Transverse colon (tissue), 4 donors: ENCODE results near the gene RHOC.

Source experiments
- EP300 ChIP-seq: sonication (generic); formaldehyde crosslinking; IDR thresholded peaks from one replicate; pipeline ENCODE4 v1.6.1; 2017; ENCODE audit warnings: antibody characterized with exemption, low read depth
- POLR2A ChIP-seq: fragments of 450-650 bp; IDR thresholded peaks from one replicate; pipeline ENCODE4 v1.6.1; 2016; ENCODE audit warnings: antibody characterized with exemption, mild to moderate bottlenecking, moderate library complexity
- POLR2AphosphoS5 ChIP-seq, 3 donors: sonication (generic); formaldehyde crosslinking; IDR thresholded peaks; one replicate each; pipeline ENCODE4 v1.6.1; 2016; ENCODE audit warnings: antibody characterized with exemption in 3 of 3
- TF ChIP-seq, protein P1 (sequence below), 5 experiments: fragments of 200-600 bp in 3 of 5; fragments of 450-650 bp in 2 of 5; sonication (generic) in 3 of 5; IDR thresholded peaks; 1 replicate in 2 of 5; 2 replicates in 3 of 5; pipeline ENCODE4 v1.5.1; 2016 to 2017; ENCODE audit warnings: antibody characterized with exemption in 5 of 5, inconsistent platforms in 3 of 5, mild to moderate bottlenecking in 2 of 5, moderate library complexity in 1 of 5

DNA sequence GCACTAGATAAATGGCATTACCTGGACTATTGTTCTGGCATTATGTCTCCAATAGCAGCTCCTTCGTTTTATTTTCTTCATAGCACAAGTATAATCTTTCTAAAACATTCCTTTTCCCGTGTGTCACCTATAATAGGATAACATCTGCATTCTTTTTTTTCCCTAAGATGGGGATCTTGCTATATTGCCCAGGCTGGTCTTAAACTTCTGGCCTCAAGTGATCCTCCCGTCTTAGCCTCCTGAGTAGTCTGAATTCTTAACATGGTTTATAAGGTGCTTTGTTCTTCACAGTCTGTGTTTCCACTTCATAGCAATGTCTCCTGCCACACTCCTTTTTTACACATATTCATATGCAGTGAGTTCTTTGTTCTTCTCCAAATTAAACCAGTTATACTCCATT lies 41.1 kb downstream of the RHOC start:
- TF ChIP-seq, protein P1, sequence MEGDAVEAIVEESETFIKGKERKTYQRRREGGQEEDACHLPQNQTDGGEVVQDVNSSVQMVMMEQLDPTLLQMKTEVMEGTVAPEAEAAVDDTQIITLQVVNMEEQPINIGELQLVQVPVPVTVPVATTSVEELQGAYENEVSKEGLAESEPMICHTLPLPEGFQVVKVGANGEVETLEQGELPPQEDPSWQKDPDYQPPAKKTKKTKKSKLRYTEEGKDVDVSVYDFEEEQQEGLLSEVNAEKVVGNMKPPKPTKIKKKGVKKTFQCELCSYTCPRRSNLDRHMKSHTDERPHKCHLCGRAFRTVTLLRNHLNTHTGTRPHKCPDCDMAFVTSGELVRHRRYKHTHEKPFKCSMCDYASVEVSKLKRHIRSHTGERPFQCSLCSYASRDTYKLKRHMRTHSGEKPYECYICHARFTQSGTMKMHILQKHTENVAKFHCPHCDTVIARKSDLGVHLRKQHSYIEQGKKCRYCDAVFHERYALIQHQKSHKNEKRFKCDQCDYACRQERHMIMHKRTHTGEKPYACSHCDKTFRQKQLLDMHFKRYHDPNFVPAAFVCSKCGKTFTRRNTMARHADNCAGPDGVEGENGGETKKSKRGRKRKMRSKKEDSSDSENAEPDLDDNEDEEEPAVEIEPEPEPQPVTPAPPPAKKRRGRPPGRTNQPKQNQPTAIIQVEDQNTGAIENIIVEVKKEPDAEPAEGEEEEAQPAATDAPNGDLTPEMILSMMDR (IDR thresholded peaks at IDR 0.05), result no peak
- TF ChIP-seq POLR2A, result no peak
- TF ChIP-seq EP300, result no peak
- TF ChIP-seq POLR2AphosphoS5 (IDR thresholded peaks at IDR 0.05), result no peak
